ENCODE results near the gene MEG3.

GRCh38 chr14:100899884-100900771, 74.2 kb downstream of the MEG3 start:
- TF ChIP-seq CTCF (IDR thresholded peaks at IDR 0.05; ENCODE audit: insufficient read depth, low read length, poor library complexity, severe bottlenecking): no peak
- no peak for TF ChIP-seq EZH2phosphoT487 (conservative IDR thresholded peaks at IDR 0.05; ENCODE audit: low read length)
